GM18520 (cell line): ENCODE data around the gene FGF14.

Source experiments
- ATAC-seq: cut with Tn5 transposase; IDR thresholded peaks from one replicate; pipeline ENCODE4 v1.9.1; 2021; ENCODE audit not compliant: unreplicated experiment

The FGF14 gene

DNA sequence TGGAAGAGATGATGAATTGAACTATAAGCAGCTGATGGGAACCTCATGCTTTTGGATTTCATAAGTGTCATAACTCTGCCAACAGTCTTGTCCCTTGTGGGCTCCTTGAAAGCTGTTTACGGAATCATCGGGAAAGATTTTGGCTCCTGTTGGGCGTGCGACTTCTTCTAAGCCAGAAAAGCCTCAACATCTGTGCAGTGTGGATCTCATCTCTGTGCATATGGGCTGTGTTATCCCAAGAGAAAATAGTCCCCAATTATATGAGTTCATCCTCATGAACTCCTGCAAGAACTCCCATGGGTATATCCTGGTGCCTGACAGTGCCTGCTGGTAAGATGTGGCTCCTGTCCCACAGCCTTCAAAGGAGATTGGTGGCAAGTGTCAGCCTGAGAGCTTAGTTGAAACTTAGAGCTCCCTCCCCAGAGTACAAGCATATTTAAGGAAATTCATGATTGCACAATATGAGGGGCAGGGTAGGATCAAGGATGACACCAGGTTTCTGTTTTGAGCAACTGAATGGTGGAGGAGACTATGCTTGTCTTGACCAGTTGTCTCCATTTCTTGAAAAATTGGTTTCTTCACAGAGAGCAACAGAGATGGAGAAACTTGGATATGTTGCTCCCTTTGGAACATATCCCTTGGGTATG is 705.9 kb downstream of the FGF14 start:
- ATAC-seq, result no peak

DNA sequence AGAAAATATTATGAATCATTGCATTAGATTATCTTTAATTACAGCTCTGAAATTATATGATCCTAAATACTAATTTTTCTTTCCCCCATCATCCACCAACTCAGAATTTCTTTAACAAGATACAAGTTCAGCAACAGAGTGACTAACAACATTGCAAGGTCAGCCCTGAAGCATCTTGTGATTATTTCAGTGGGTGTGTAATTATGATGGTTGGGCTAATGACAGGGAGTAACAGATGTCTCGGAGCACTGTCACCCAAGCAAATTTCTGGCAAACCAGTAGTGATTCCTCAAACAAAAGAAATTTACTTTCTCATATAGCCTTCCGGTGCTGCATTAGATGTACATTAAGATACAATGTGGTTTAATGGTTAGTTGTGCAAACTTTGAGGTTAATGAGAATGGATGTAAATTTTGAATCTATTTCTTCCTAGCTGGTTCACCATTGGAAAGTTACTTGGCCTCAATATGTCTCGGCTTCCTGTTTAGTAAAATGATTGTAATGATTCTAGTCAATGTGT is 710.4 kb downstream of the FGF14 start:
- no peak for ATAC-seq

DNA sequence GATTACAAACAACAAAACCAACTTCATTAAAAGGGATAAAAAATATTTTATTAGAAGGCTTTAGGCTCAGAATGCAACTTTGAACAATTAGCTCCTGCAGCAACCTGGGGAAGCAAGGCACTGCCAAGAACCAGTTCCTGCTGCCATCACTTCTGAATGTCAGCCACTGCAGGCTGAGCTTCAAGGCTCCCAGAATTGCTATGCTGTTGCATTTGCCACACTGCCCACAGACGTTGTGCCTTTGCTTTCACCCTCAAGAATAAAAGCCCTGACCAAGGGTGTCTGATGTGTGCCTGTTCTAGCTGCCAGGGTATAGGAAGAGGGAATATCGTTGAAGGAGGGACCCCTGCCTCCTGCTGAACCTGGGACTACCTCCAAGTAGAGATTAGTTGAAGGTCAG is 711.0 kb downstream of the FGF14 start:
- no peak for ATAC-seq

DNA sequence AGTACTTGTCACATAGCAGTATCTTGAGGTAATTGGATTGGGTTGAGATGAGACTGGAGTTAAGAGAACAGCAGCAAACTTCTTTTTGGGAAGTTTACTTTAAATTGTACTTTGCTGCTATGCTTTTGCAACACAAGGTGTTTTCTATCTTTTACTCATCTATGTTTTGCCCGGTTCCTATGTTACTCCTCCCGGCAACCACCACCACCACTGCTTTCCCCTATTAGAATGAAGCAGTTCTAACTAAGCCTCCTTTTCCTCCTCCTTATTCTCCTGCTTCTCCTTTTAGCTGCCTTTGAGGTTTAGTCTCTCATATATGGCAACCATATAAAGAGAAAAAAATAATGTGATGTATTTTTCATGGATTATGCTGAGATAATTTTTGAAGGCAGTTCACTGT is 715.8 kb downstream of the FGF14 start:
- ATAC-seq, result no peak

DNA sequence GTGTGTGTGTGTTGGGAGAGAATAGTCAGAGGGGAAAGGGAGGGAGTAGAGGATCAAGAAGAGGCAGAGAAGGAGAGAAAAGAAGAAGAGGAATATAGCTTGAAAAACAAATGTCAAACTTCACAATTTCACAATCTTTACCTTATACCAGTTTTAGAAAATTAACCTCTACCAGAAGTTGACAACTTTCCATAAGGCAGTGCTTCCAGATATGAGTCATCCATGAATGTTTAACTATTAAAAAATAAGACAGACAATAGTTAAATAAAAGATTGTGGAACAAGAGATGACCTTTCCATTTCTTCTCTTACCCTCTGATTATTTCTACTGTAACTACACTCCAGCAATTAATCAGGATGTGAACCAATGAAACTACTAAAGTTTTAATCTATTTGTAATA is 720.0 kb downstream of the FGF14 start:
- no peak for ATAC-seq

DNA sequence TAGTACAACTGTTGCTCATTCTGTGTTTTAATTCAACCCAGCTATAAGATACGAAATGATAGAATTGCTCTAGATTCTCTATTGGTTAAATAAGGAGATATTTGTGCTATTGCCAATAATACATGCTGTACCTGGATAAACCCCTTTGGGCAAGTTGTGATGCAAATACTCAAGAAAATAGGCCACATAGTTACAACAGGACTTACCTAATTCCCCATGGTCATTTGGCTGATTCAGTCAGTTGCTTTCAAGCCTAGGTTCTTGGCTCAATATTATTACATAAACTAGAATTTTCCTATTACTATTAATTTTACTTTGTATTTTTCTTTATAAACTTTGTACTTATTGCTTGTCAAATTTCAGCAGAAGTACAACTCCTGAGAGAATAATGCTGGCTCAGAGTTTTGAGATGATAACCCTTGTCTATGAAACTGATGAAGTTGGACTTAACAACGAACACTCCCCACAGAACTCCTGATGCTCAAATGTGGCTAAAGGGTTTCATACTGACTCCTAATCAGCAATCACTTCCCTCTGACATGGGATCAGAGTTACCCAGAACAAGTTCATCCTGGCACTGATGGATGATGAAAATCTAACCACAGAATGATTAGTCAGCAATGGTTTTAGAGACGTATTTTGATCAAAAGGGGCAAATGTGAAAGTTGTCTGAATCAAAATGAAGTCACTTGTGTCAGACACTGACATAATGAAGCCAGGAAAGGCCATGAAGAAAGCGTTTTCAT is 728.3 kb downstream of the FGF14 start:
- no peak for ATAC-seq

DNA sequence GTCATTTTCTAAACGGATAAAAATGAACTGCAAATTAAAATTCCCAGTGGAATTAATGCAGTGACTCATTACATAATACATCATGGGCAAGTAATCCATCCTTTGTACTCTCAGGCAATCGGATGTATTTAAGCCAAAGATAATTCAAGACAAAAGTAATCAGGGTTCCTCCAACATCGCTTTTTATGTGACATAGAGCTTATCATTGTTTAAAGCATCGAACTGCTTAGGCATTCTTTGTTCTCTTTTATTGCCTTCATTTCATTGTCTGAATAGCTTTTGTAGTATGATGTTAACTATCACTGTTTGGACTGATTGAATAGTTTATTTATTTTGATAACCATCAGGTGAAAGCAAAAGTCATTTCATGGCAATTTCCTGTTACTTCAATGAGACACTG is 740.0 kb downstream of the FGF14 start:
- no peak for ATAC-seq
